HFFc6 (cell line): ENCODE data around the gene ZNF76. TPM values are rescaled to one million over a fixed set of nuclear protein-coding genes. Genes with fewer than 3 reads are reported as not detected.
A peak's percentile ranks its signal among the peaks of the same experiment; 100 is the strongest.

Experiments used
- DNase-seq: peaks from one replicate; pipeline ENCODE4 v3.0.0-alpha.2; 2018
- H3K27ac Mint-ChIP-seq: 2 replicates; pipeline ENCODE4 v1.8.0; 2020; ENCODE audit warnings: mild to moderate bottlenecking, mixed read lengths
- H3K27me3 Mint-ChIP-seq: 2 replicates; pipeline ENCODE4 v1.8.0; 2021; ENCODE audit warnings: mild to moderate bottlenecking, moderate library complexity, mixed read lengths; ENCODE audit not compliant: insufficient read depth
- H3K36me3 Mint-ChIP-seq: 2 replicates; pipeline ENCODE4 v1.8.0; 2021; ENCODE audit warnings: low read depth, mixed read lengths
- H3K4me1 Mint-ChIP-seq: 2 replicates; pipeline ENCODE4 v1.8.0; 2020; ENCODE audit warnings: low read depth, mixed read lengths
- H3K4me3 Mint-ChIP-seq: 2 replicates; pipeline ENCODE4 v1.8.0; 2020; ENCODE audit warnings: mild to moderate bottlenecking, moderate library complexity, mixed read lengths
- H3K9me3 Mint-ChIP-seq: 2 replicates; pipeline ENCODE4 v1.8.0; 2020; ENCODE audit warnings: mild to moderate bottlenecking, mixed read lengths
- CTCF ChIP-seq: fragments of 200-600 bp; sonication (generic); IDR thresholded peaks from 2 replicates; pipeline ENCODE4 v1.5.0; 2021; ENCODE audit warnings: antibody characterized with exemption, mild to moderate bottlenecking
- total RNA-seq, 6 experiments: library from RNA; stranded (reverse); fragmentation: NEBNext Ultra II Directional; extraction: Animal tissue kit (Norgen Biotek cat#: 25700); gene quantifications; 2 replicates in 1 of 6; 3 replicates in 5 of 6; pipeline ENCODE4 v1.2.3, GENCODE V29; 2021

Gene ZNF76
- total RNA-seq, 6 experiments from 2014 or later = 12.7 to 17.1 (median 16.4) TPM

- peaks cover 3% of the 10 kb centered on the region for H3K27me3 Mint-ChIP-seq
- DNase-seq = no peak
- no peak overlapping the region for H3K4me3 Mint-ChIP-seq
- H3K36me3 Mint-ChIP-seq = peaks cover 32% of the 10 kb centered on the region
- H3K9me3 Mint-ChIP-seq = no peaks in the 10 kb centered on the region
- no peak for TF ChIP-seq CTCF
- H3K4me1 Mint-ChIP-seq = peaks cover 37% of the 10 kb centered on the region
- no peak overlapping the region for H3K27ac Mint-ChIP-seq
Measured at GRCh38 chr6:35341557-35341956, 82.0 kb downstream of the ZNF76 start.

- peak within 1 kb of the TSS; percentile 98 for H3K4me3 Mint-ChIP-seq
- peak within 1 kb of the TSS; percentile 93 for H3K27ac Mint-ChIP-seq
Measured at GRCh38 chr6:35342258-35343091, 82.9 kb downstream of the ZNF76 start, which contains the start of gene PPARD. PPARD (plus strand) TSS chr6:35342558; CDS start chr6:35411088, 68,530 bp downstream.

GRCh38 chr6:35343092-35343834 lies 83.7 kb downstream of the ZNF76 start:
- H3K4me3 Mint-ChIP-seq = peak overlapping the region; percentile 98
- peaks cover 2% of the 10 kb centered on the region; the same call in 1 of the 2 replicates for H3K27me3 Mint-ChIP-seq
- peak overlapping the region; percentile 93 for H3K27ac Mint-ChIP-seq
- H3K9me3 Mint-ChIP-seq = no peaks in the 10 kb centered on the region
- peaks cover 35% of the 10 kb centered on the region for H3K4me1 Mint-ChIP-seq
- no peak for TF ChIP-seq CTCF
- no peak for DNase-seq
- H3K36me3 Mint-ChIP-seq = peaks cover 35% of the 10 kb centered on the region

More at GRCh38 chr6:35342258-35343091, 82.9 kb downstream of the ZNF76 start, which contains the start of gene PPARD:
- peak; percentile 97 for TF ChIP-seq CTCF
- DNase-seq = peak; percentile 94
- Mint-ChIP-seq H3K36me3 (peaks cover 32% of the 10 kb centered on the region), H3K4me1 (peaks cover 36% of the 10 kb centered on the region), H3K9me3 (no peaks in the 10 kb centered on the region), H3K27me3 (peaks cover 3% of the 10 kb centered on the region)

GRCh38 chr6:35343835-35344550 lies 84.5 kb downstream of the ZNF76 start:
- TF ChIP-seq CTCF = no peak
- Mint-ChIP-seq H3K4me1 (peaks cover 35% of the 10 kb centered on the region), H3K27me3 (peaks cover 3% of the 10 kb centered on the region; the same call in 1 of the 2 replicates), H3K36me3 (peaks cover 41% of the 10 kb centered on the region), H3K27ac (peak overlapping the region; percentile 93), H3K4me3 (peak overlapping the region; percentile 98), H3K9me3 (no peaks in the 10 kb centered on the region)
- DNase-seq = no peak

Other genes starting within 250 kb of the ZNF76 start
- gene TCP11, start 118.4 kb upstream of the ZNF76 start, total RNA-seq = under 1 TPM; 0.31 to 0.70 (median 0.37) TPM
- 10 to 100 TPM; 37.0 to 75.0 (median 44.3) TPM for gene SCUBE3, start 45.8 kb upstream of the ZNF76 start, total RNA-seq
- 1 to 10 TPM; 2.8 to 4.8 (median 3.6) TPM for gene DEF6, start 38.1 kb downstream of the ZNF76 start, total RNA-seq
- 10 to 100 TPM; 39.0 to 46.4 (median 41.2) TPM for gene PPARD, start 82.8 kb downstream of the ZNF76 start, total RNA-seq
- 10 to 100 TPM in 1 of 6 experiments, 1 to 10 TPM in 5; 7.2 to 10.7 (median 9.2) TPM for gene FANCE, start 192.6 kb downstream of the ZNF76 start, total RNA-seq
- gene RPL10A, start 208.7 kb downstream of the ZNF76 start, total RNA-seq = 1,000 to 10,000 TPM; 1,220 to 1,355 (median 1,285) TPM
- gene TEAD3, start 237.3 kb downstream of the ZNF76 start, total RNA-seq = 10 to 100 TPM; 34.2 to 39.5 (median 36.5) TPM